Fibroblast of the aortic adventitia (primary cell): ENCODE results near the gene CTSO. TPM values are rescaled to one million over a fixed set of nuclear protein-coding genes. Genes with fewer than 3 reads are reported as not detected.
"Not testable (repeated sequence)": the region's sequence is repeated elsewhere in the genome, so short reads cannot be mapped to it uniquely, and the experiment has no call there.

ENCODE experiments used
- DNase-seq: peaks from one replicate; pipeline ENCODE4 v3.0.0-alpha.2; 2010; ENCODE audit warnings: low read depth
- H3K4me3 ChIP-seq: 2 replicates; pipeline ENCODE4 v1.5.1; 2011; ENCODE audit warnings: low read depth, mild to moderate bottlenecking, control low read depth, low read length, moderate library complexity
- CTCF ChIP-seq: IDR thresholded peaks from 2 replicates; pipeline ENCODE4 v1.5.1; 2011; ENCODE audit warnings: mild to moderate bottlenecking, low read length, control low read depth, inconsistent platforms; ENCODE audit not compliant: insufficient read depth
- total RNA-seq: library from RNA; depleted of rRNA; stranded (reverse); fragments of >200 nt; gene quantifications from 2 replicates; pipeline ENCODE4 v1.2.3, GENCODE V29; 2012; ENCODE audit warnings: low replicate concordance

CTSO gene
- total RNA-seq, 1 donor, result 17.4 TPM

DNA sequence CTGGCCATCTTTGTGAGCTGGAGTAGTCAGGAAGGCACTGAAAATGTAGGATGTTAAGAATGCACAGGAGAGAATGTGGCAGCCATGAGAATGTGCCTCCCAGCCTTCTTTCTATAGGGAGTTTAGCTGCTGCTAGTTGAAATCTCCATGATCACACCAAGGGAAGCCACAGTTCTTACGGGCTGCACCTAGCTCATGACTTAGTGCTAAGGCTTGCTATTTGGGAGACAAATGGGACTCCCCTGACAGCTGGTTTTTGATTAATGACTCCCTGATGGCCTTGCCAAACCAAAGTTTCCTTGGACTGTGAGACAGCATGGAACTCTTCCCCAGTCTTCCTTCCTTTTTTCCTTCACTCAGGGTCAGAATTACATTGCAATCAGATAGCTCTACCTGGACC is 9.2 kb downstream of the CTSO start:
- DNase-seq, result peak; percentile 57

DNA sequence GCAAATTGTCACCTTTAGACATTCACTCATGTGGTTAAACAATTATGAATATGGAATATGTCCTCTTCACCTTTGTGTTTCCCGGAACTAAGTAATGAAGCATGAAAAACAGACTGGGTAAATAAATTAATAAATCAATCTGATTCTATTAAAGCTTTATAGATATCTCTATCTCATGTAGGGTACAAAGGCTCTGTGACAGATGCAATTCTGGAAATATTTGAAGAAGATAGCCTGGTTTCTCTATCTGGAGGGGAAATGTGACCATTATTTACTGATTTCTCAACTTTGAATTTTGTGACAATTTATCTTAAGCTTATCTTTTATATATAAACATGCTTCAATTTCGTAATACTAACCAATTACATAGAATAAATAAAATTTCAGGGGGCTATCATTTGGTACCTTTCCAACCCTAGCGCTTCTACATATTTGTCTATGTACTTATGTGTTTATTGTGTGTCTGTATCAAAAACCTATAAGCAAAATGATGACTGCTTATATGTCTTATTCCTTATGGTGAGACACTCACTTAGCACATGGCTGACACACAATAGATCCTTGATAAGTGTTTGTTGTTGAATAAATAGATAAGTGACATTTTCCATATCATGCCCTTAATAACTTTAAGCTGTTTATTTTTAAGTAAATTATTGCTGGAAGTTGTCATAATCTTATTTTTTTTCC is 9.9 kb downstream of the CTSO start:
- no peak for DNase-seq
- no peak for TF ChIP-seq CTCF
- H3K4me3 ChIP-seq, result no peak overlapping the region

More for the DNA sequence above, 9.2 kb downstream of the CTSO start:
- TF ChIP-seq CTCF, result no peak
- no peak overlapping the region for H3K4me3 ChIP-seq

DNA sequence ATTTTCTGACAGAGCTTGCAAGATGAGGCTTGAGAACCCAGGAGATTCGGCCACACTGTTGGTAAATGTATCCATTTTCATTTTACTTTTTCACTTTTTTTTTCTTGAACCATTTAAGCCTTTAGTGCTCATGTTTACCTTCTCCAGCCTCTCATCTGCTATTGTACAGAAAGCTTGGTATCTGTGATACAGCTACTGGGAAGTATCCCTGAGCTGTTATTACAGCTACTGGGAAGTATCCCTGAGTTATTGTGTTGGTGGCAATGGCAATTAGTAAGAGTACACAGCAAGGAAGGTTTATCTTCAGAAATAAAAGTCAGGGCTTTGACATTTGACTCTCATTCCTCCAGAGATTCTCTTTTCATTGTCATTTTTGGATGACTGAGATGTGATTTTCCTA is 11.8 kb downstream of the CTSO start:
- TF ChIP-seq CTCF, result no peak

DNA sequence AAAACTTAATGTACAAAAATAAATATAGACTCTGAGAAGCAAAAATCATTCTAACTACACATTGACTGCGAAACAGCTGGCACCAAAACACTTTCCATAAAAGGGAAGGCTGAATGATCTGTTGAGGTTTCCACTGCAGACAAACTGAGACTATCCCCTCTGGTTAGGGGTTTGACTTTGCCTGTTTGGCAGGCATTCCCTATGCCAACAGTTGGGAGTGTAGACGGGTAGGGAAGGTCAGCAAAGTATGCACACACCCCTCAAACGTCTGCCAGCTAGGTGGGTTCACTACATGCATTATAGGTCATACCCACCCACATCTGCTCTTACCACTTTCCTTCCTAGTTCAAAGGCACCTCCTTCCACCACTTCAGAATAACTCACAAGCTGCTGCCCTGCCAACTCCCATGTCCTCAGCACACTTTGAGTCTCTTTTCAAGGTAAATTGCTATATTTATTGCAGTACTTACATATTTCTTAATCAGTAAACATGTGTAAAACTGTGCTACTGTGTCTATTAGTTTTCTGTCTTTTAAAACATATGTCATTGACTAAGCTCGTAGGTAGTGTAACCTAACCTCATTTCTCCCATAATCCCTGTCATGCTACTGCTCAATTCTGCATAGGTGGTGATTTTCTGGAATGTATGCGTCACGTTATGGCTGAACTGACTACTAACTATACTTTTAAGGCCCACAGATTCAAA is 12.4 kb downstream of the CTSO start:
- no peak overlapping the region for H3K4me3 ChIP-seq
- no peak for DNase-seq
- TF ChIP-seq CTCF, result no peak

More for the DNA sequence above, 11.8 kb downstream of the CTSO start:
- no peak overlapping the region for H3K4me3 ChIP-seq
- DNase-seq, result no peak

GRCh38 chr4:155935389-155935986 is 18.2 kb downstream of the CTSO start:
- H3K4me3 ChIP-seq, result no peak overlapping the region
- TF ChIP-seq CTCF, result no peak
- DNase-seq, result no peak

DNA sequence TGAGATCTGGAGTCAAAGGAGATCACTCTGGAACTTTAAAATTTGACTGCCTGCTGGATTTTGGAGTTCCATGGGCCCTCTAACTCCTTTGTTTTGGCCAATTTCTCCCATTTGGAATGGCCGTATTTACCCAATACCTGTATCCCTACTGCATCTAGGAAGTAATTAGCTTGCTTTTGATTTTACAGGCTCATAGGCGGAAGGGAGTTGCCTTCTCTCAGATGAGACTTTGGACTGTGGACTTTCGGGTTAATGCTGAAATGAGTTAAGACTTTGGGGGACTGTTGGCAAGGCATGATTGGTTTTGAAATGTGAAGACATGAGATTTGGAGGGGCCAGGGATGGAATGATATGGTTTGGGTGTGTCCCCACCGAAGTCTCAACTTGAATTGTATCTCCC is 19.0 kb downstream of the CTSO start:
- DNase-seq, H3K4me3 ChIP-seq: not testable (repeated sequence)

DNA sequence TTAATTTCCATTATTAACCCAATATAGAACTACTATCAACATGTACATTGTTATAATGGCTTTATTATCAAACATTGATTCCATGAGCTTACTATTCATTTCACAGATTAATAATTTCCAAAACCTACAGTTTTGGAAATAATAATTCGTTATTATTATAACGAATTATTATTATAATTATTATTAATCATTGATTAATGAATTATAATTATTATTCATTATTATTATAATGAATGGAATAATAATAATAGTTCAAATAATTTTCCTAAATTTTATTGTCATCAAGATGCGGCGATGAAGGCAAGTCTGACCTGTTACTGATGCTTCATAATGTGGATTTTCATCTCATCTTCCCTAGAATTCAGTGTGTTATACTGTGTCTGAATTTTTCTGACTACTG is 22.0 kb downstream of the CTSO start:
- no peak for DNase-seq
- H3K4me3 ChIP-seq, result no peak overlapping the region
- TF ChIP-seq CTCF, result no peak
